GM12878 (cell line): ENCODE data around the gene CLDN10.

Source experiments
- ESRRA ChIP-seq: IDR thresholded peaks from 2 replicates; pipeline ENCODE4 v1.6.1; 2012; ENCODE audit warnings: mild to moderate bottlenecking, low read length, improper control_type of control experiment
- ZNF274 ChIP-seq: IDR thresholded peaks from one replicate; pipeline ENCODE4 v1.8.0; 2011; ENCODE audit not compliant: insufficient read length, insufficient read depth
- ZNF384 ChIP-seq: IDR thresholded peaks from 2 replicates; pipeline ENCODE4 v1.6.1; 2012; ENCODE audit warnings: low read depth, mild to moderate bottlenecking, low read length, improper control_type of control experiment, borderline replicate concordance
- TF ChIP-seq, protein P1 (sequence below): fragments of 450-650 bp; IDR thresholded peaks from 2 replicates; pipeline ENCODE4 v1.6.1; 2017; ENCODE audit warnings: mild to moderate bottlenecking

DNA sequence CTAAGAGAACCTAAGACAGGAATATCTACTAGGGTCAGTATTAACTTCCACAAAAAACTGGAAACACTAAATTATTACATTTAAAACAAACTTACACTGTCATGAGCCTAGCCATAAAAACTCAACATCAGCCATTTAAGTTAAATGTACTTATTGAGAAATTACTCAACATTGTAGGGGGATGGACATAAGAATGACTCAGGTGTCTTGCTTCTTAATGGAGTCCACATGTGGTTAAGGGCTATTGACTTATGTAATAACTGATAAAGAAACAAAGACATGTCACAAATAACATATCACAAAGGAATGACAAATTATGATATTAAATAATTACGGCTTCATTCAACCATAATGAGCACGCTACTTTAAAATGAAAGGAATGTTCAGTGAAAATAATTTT is 36.2 kb downstream of the CLDN10 start:
- no peak for TF ChIP-seq ESRRA
- TF ChIP-seq, protein P1, sequence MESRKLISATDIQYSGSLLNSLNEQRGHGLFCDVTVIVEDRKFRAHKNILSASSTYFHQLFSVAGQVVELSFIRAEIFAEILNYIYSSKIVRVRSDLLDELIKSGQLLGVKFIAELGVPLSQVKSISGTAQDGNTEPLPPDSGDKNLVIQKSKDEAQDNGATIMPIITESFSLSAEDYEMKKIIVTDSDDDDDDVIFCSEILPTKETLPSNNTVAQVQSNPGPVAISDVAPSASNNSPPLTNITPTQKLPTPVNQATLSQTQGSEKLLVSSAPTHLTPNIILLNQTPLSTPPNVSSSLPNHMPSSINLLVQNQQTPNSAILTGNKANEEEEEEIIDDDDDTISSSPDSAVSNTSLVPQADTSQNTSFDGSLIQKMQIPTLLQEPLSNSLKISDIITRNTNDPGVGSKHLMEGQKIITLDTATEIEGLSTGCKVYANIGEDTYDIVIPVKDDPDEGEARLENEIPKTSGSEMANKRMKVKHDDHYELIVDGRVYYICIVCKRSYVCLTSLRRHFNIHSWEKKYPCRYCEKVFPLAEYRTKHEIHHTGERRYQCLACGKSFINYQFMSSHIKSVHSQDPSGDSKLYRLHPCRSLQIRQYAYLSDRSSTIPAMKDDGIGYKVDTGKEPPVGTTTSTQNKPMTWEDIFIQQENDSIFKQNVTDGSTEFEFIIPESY = no peak
- TF ChIP-seq ZNF274 = no peak
- no peak for TF ChIP-seq ZNF384
